ENCODE data around the gene DNAJC27. TPM values are rescaled to one million over a fixed set of nuclear protein-coding genes. Genes with fewer than 3 reads are reported as not detected.

Gene DNAJC27
- total RNA-seq, 1 experiment from 2014 or later: 4.6 TPM

DNA sequence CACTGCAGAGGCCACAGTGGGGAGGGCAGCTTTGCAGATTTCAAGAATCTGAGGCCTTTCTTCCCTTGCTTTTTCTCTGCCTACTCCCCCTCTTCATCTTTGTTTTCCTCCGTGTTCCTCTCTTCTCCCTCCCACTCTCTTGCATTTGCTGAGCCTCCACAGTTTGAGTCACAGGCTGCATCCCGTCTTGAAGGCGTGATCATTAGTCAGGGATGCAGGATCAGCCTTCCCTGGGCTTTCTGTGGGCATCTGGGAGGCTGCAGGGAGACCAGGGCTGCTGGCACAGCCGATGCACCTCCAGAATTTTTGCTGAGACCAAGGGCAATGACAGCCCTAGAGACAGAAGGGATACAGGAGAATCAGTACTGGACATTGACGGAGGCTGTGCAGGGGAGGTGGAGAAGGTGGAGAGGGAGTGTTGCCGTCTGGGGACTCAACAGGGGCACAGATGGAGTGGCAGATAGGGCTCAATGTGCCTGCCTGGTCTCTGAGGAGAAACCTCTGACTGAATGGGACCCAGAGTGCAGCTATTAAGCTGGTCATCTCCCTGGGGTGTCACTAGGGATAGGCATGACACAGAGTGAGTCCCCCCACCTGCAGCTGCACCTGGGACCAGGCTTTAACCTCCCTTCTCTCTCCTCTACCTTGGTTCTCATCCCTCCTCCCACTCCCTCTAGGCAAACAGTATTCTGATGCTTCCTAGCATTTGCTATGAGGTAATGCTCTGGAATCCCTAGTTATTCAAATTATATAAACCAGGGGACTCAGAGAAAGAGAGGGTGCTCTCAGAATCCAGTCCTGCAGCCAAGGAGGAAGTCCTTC is 29.0 kb upstream of the DNAJC27 start:
- RAD21 ChIA-PET (ENCODE audit: low non-redundant PET in 1 of 2, low total read pairs in 2 of 2, uncharacterized antibody in 2 of 2, unreplicated experiment in 2 of 2): no interaction called here
- no peaks in the 10 kb centered on the region for H4K20me1 ChIP-seq (ENCODE audit: insufficient read depth)
- H3K9ac ChIP-seq (ENCODE audit: low read length): no peak overlapping the region
- TF ChIP-seq POLR2AphosphoS5 (IDR thresholded peaks at IDR 0.05; ENCODE audit: low read depth, low read length): no peak
- no peak for TF ChIP-seq SRF (IDR thresholded peaks at IDR 0.05; ENCODE audit: low read depth)
- no peak for TF ChIP-seq EGR1 (IDR thresholded peaks at IDR 0.05; ENCODE audit: low read depth)
- no peak for TF ChIP-seq MAX (IDR thresholded peaks at IDR 0.05)
- no peak for TF ChIP-seq CEBPB (IDR thresholded peaks at IDR 0.05; ENCODE audit: low read depth)
- TF ChIP-seq, protein P1, sequence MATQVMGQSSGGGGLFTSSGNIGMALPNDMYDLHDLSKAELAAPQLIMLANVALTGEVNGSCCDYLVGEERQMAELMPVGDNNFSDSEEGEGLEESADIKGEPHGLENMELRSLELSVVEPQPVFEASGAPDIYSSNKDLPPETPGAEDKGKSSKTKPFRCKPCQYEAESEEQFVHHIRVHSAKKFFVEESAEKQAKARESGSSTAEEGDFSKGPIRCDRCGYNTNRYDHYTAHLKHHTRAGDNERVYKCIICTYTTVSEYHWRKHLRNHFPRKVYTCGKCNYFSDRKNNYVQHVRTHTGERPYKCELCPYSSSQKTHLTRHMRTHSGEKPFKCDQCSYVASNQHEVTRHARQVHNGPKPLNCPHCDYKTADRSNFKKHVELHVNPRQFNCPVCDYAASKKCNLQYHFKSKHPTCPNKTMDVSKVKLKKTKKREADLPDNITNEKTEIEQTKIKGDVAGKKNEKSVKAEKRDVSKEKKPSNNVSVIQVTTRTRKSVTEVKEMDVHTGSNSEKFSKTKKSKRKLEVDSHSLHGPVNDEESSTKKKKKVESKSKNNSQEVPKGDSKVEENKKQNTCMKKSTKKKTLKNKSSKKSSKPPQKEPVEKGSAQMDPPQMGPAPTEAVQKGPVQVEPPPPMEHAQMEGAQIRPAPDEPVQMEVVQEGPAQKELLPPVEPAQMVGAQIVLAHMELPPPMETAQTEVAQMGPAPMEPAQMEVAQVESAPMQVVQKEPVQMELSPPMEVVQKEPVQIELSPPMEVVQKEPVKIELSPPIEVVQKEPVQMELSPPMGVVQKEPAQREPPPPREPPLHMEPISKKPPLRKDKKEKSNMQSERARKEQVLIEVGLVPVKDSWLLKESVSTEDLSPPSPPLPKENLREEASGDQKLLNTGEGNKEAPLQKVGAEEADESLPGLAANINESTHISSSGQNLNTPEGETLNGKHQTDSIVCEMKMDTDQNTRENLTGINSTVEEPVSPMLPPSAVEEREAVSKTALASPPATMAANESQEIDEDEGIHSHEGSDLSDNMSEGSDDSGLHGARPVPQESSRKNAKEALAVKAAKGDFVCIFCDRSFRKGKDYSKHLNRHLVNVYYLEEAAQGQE (IDR thresholded peaks at IDR 0.05; ENCODE audit: low read depth): no peak
- TF ChIP-seq, protein P2, sequence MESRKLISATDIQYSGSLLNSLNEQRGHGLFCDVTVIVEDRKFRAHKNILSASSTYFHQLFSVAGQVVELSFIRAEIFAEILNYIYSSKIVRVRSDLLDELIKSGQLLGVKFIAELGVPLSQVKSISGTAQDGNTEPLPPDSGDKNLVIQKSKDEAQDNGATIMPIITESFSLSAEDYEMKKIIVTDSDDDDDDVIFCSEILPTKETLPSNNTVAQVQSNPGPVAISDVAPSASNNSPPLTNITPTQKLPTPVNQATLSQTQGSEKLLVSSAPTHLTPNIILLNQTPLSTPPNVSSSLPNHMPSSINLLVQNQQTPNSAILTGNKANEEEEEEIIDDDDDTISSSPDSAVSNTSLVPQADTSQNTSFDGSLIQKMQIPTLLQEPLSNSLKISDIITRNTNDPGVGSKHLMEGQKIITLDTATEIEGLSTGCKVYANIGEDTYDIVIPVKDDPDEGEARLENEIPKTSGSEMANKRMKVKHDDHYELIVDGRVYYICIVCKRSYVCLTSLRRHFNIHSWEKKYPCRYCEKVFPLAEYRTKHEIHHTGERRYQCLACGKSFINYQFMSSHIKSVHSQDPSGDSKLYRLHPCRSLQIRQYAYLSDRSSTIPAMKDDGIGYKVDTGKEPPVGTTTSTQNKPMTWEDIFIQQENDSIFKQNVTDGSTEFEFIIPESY (IDR thresholded peaks at IDR 0.05; ENCODE audit: extremely low read depth, insufficient replicate concordance, low read length): no peak
- TF ChIP-seq CTCF (IDR thresholded peaks at IDR 0.05 in 2 of 3, conservative IDR thresholded peaks at IDR 0.05 in 1 of 3; ENCODE audit: borderline replicate concordance in 1 of 3, insufficient read depth in 1 of 3, low read depth in 2 of 3, low read length in 2 of 3): no peak
- no peak for TF ChIP-seq EZH2 (IDR thresholded peaks at IDR 0.05)
- TF ChIP-seq ZFX (IDR thresholded peaks at IDR 0.05): no peak
- TF ChIP-seq RAD21 (IDR thresholded peaks at IDR 0.05; ENCODE audit: low read depth): no peak
- no peak for TF ChIP-seq POLR2A (IDR thresholded peaks at IDR 0.05; ENCODE audit: borderline replicate concordance, extremely low read depth, insufficient read depth, insufficient read length)
- TF ChIP-seq ELF1 (IDR thresholded peaks at IDR 0.05; ENCODE audit: borderline replicate concordance, low read depth): no peak
- no peak for TF ChIP-seq TCF7L2 (IDR thresholded peaks at IDR 0.05; ENCODE audit: borderline replicate concordance, extremely low read depth, insufficient read depth, insufficient read length)
- no peak for TF ChIP-seq CBX3 (IDR thresholded peaks at IDR 0.05; ENCODE audit: low read depth)
- DNase-seq (ENCODE audit: low read depth, low spot score): no peak
- no peak overlapping the region for H3K27ac ChIP-seq (ENCODE audit: low read depth, low read length)
- H3K9me2 ChIP-seq (ENCODE audit: insufficient read depth): no peaks in the 10 kb centered on the region
- no peak overlapping the region for H2AFZ ChIP-seq (ENCODE audit: low read depth, low read length, poor library complexity, severe bottlenecking)
- no peaks in the 10 kb centered on the region for H3K9me3 ChIP-seq (ENCODE audit: control insufficient read depth in 1 of 2, insufficient read depth in 1 of 2, low read depth in 1 of 2, low read length in 2 of 2)
- H3K4me2 ChIP-seq (ENCODE audit: low read length): no peak overlapping the region
- CTCF ChIA-PET: no interaction called here
- H3K36me3 ChIP-seq (ENCODE audit: control insufficient read depth in 1 of 2, insufficient read depth in 2 of 2, low read length in 2 of 2): no peaks in the 10 kb centered on the region
- no peaks in the 10 kb centered on the region for H3K79me2 ChIP-seq (ENCODE audit: insufficient read depth, low read length)
- peaks cover 13 to 22% of the 10 kb centered on the region in 2 experiments; a peak in 3 of 4 replicates for H3K4me1 ChIP-seq (ENCODE audit: control insufficient read depth in 1 of 2, insufficient read depth in 2 of 2, low read length in 2 of 2)
- POLR2A ChIA-PET: no interaction called here
- no peak overlapping the region for H3K4me3 ChIP-seq (replicated peaks in 1 of 2; ENCODE audit: low read depth in 1 of 2, low read length in 2 of 2)
- H3K27me3 ChIP-seq (ENCODE audit: insufficient read depth, low read length): no peaks in the 10 kb centered on the region
- intact Hi-C loops (cut with micrococcal nuclease): no loop called here
- no TSS peak for BruUV-seq (replicated peaks)
- no peak for ATAC-seq

All from HCT116 (cell line).